CD4-positive, alpha-beta T cell treated with Interleukin-6 at 100 ng/mL for 8 hours (primary cell): Measurements from ENCODE around the gene RFX1.
A peak's percentile ranks its signal among the peaks of the same experiment; 100 is the strongest.
"Not testable (repeated sequence)": the region's sequence is repeated elsewhere in the genome, so short reads cannot be mapped to it uniquely, and the experiment has no call there.

ENCODE experiments used
- DNase-seq: peaks from one replicate; pipeline ENCODE4 v3.0.0-alpha.2; 2020; ENCODE audit warnings: mixed read lengths, low spot score

RFX1 gene

GRCh38 chr19:14026652-14027192, 20.6 kb upstream of the RFX1 start:
- not testable (repeated sequence) for DNase-seq

GRCh38 chr19:14023404-14024235, 17.5 kb upstream of the RFX1 start:
- DNase-seq = peak; percentile 13

- DNase-seq = no peak
These were observed 16.3 kb upstream of the RFX1 start for GRCh38 chr19:14022469-14022868.

GRCh38 chr19:14021474-14021873, 15.4 kb upstream of the RFX1 start:
- no peak for DNase-seq

DNA sequence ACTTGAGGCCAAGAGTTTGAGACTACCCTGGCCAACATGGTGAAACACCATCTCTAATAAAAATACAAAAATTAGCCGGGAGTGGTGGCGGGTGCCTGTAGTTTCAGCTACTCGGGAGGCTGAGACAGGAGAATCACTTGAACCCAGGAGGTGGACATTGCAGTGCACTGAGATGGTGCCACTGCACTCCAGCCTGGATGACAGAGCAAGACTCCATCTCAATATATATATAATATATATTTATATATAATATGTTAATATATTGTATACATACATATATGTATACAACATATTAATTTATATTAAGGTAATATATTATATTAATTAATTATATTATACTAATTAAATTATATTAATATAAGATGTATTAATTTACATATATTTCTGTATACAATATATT, 13.6 kb upstream of the RFX1 start:
- DNase-seq = not testable (repeated sequence)

- no peak for DNase-seq
These were observed 13.0 kb upstream of the RFX1 start for GRCh38 chr19:14019100-14019499.

- DNase-seq = no peak
These were observed 9.5 kb upstream of the RFX1 start for GRCh38 chr19:14015524-14016035.

GRCh38 chr19:14012378-14012915, 6.3 kb upstream of the RFX1 start:
- DNase-seq = no peak

GRCh38 chr19:14006766-14007562, 844 bp upstream of the RFX1 start:
- no peak for DNase-seq

GRCh38 chr19:14005349-14006084, 603 bp downstream of the RFX1 start:
- DNase-seq = peak; percentile 89

- no peak for DNase-seq
These were observed 1.3 kb downstream of the RFX1 start for GRCh38 chr19:14004619-14005348.

DNA sequence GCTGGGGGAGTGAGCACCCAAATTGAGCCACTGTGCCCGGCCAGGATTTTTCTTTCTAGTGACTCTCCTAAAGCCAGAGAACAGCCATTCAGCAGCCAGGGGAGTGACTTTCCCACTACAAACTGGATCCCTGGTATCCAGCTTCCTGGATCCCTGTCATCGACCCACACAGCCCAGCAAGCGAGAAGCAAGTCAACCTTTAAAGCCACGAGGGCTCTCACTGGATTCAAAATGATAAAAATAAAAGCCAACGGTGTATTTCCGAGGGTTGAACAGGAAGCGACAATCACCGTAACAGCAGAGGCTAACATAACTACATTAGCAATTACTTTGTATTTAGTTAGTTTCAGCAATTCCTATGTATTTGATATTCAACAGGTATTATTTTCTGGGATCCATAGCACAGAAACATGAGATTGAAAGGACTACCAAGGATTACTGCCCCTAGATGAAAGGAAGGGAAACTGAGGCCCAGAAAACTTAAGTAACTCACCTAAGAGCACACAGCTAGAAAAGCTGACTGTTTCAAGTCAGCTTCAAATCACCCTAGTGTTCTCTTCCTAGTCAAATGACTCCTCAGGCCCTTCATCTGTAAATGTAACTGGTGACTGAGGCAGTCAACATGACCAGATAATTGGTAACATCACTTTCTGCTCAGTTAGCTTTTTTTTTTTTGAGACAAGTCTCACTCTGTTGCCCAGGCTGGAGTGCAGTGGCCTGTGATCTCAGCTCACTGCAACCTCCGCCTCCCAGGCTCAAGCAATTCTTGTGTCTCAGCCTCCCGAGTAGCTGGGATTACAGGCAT, 2.7 kb downstream of the RFX1 start:
- DNase-seq = peak; percentile 30

- peak; percentile 60 for DNase-seq
These were observed 3.4 kb downstream of the RFX1 start for GRCh38 chr19:14002571-14003250.

DNA sequence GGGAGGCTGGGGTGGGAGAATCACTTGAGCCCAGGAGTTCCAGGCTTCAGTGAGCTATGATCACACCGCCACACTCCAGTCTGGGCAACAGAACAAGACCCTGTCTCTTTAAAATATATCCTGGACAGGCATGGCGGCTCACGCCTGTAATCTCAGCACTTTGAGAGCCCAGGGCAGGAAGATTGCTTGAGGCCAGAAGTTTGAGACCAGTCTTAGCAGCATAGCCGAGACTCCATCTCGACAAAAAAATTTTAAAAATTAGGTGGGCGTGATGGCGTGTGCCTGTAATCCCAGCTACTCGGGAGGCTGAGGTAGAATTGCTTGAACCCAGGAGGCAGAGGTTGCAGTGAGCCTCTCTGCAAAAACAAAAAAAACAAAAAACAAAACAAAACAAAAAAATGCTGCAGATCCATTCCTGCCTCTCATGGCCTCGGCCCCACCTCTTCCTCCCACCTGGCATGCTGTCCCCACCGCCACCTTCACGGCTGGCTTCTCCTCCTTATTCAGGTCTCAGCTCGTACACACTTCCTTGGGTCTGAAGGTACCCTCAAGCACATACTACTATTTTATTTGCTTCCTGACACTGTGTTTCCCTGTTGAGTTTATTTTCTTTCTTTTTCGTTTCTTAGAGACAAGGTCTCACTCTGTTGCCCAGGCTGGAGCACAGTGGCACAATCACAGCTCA, 5.3 kb downstream of the RFX1 start:
- DNase-seq = no peak

GRCh38 chr19:13999085-13999484, 7.0 kb downstream of the RFX1 start:
- DNase-seq = no peak

DNA sequence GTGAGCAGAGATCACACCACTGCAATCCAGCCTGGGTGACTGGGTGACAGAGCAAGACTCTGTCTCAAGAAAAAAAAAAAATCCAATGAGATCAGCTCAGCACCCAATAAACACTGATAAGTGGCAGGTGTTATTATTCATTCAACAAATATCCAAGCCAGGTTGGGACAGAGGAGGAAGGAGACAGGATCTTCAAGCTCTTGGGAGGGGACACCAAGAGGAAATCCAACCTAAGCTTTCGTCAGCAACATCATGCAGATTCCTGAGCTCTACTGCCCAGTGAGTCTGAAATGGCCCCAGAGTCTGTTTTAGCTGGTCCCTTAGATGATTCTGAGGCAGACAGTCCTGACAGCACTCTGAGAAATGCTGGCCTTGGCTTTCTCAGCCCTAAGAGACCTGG, 7.7 kb downstream of the RFX1 start:
- no peak for DNase-seq

- no peak for DNase-seq
These were observed 8.5 kb downstream of the RFX1 start for GRCh38 chr19:13997631-13997962.

DNA sequence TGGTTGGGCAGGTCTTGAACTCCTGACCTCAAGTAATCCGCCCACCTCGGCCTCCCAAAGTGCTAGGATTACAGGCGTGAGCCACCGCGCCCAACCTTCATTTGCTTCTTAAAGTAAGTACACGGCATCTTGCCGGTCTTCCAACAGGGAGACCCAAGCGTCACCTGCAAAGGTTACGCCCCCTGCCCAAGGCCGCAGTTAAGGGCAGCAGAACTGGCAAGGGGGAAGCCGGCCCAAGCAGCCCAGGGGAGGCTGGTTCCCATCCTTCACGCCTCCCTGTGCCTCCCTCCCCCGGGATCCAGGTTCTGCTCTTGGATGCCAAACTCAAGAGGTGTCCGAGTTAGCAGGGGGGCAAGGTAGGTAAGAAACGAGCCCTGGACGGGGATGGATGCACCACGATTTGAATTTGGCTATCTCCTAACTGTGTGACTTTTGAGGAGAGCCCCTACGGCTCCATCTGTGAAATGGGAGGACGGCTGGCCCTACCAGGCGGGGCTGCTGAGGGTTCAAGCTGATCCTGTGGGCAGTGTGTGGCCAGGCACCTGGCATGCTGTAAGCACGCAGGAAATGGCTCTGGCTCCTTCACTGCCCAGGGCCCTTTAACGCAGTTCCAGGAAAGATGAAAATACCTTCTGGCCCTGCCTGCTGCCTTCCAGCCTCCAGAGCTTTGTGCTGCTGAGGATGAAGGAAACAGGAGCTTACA, 9.0 kb downstream of the RFX1 start:
- DNase-seq = no peak
